Breast epithelium (tissue), 3 donors: Measurements from ENCODE around the gene MKNK1.

Source experiments
- POLR2AphosphoS5 ChIP-seq, 3 donors: sonication (generic); formaldehyde crosslinking; IDR thresholded peaks; one replicate each; pipeline ENCODE4 v1.6.1; 2017; ENCODE audit warnings: antibody characterized with exemption in 3 of 3
- TF ChIP-seq, protein P1 (sequence below), 3 donors: fragments of 450-650 bp; IDR thresholded peaks; one replicate each; pipeline ENCODE4 v1.5.1; 2016 to 2017; ENCODE audit warnings: antibody characterized with exemption in 3 of 3, mild to moderate bottlenecking in 3 of 3, moderate library complexity in 3 of 3

DNA sequence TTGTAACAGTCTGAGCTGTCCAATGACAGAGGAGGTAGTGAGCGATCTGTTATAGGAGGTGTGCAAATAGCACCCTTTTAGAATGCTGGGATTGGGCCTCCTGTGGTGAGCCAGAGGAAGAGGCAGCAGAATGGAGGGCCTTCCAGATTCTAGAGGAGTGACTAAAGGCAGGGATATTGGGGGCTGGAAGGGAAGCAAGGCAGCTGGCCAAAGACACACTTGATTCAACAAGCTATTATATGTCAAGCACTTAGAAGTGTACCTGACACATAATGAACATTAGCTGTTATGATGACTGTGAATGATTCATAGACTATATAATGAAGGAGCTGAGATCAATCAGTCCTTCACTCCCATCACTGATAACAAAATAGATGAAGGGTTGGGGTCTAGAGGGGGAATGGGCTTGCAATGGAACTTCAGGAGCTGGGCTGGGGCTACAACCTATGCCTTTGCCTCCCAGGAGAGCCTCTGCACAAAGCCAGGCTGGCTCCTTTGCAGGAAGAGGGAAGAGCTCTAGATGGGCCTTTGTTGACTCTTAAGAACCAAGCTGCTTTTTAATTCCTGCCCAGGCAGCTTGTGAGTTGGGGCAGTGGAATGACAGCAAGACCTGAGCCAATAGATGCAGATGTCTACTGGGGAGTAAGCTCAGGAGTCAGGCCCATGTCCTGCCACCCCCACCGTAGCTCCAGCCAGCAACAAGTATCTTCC lies 2.3 kb upstream of the MKNK1 start:
- TF ChIP-seq, protein P1, sequence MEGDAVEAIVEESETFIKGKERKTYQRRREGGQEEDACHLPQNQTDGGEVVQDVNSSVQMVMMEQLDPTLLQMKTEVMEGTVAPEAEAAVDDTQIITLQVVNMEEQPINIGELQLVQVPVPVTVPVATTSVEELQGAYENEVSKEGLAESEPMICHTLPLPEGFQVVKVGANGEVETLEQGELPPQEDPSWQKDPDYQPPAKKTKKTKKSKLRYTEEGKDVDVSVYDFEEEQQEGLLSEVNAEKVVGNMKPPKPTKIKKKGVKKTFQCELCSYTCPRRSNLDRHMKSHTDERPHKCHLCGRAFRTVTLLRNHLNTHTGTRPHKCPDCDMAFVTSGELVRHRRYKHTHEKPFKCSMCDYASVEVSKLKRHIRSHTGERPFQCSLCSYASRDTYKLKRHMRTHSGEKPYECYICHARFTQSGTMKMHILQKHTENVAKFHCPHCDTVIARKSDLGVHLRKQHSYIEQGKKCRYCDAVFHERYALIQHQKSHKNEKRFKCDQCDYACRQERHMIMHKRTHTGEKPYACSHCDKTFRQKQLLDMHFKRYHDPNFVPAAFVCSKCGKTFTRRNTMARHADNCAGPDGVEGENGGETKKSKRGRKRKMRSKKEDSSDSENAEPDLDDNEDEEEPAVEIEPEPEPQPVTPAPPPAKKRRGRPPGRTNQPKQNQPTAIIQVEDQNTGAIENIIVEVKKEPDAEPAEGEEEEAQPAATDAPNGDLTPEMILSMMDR (IDR thresholded peaks at IDR 0.05) = no peak
- no peak for TF ChIP-seq POLR2AphosphoS5 (IDR thresholded peaks at IDR 0.05)
